IMR-90 (cell line): ENCODE measurements around the gene ARHGEF9. TPM values are rescaled to one million over a fixed set of nuclear protein-coding genes. Genes with fewer than 3 reads are reported as not detected.

Experiments
- ATAC-seq: fragments of 200-7000 bp; cut with Tn5 transposase; 2 replicates; pipeline ENCODE4 v1.9.1; 2020; ENCODE audit warnings: low read depth, mild to moderate bottlenecking, moderate library complexity
- BruUV-seq: library from RNA; stranded (reverse); fragments of 400-500 nt; replicated peaks from 2 replicates; lab custom pipeline; 2021; lab: Mats Ljungman, UMichigan
- CTCF ChIA-PET: fragments of 300-600 bp; formaldehyde crosslinking; extraction: SDS; loops from one replicate; lab custom pipeline; 2021; ENCODE audit warnings: antibody characterized with exemption; lab: Yijun Ruan, JAX
- POLR2A ChIA-PET: fragments of 300-600 bp; sonication (Branson Sonifier 250); formaldehyde crosslinking; loops from one replicate; lab custom pipeline; 2022; ENCODE audit warnings: antibody characterized with exemption; ENCODE audit not compliant: unreplicated experiment; lab: Charles Lee
- DNase-seq: peaks from one replicate; pipeline ENCODE4 v3.0.0; 2013
- H2AFZ ChIP-seq: replicated peaks from 2 replicates; pipeline ENCODE3; 2013; ENCODE audit warnings: low read length, mild to moderate bottlenecking; ENCODE audit not compliant: poor library complexity
- H2AK5ac ChIP-seq: 2 replicates; pipeline ENCODE4 v1.6.1; 2013; ENCODE audit warnings: low read depth, low read length, inconsistent platforms
- H2AK9ac ChIP-seq: replicated peaks from 2 replicates; pipeline ENCODE3; 2013; ENCODE audit warnings: mild to moderate bottlenecking, low read depth, low read length, moderate library complexity; ENCODE audit not compliant: poor library complexity
- H2BK120ac ChIP-seq: 2 replicates; pipeline ENCODE4 v1.6.1; 2013; ENCODE audit warnings: low read depth, low read length, inconsistent platforms
- H2BK15ac ChIP-seq: 3 replicates; pipeline ENCODE4 v1.6.1; 2013; ENCODE audit warnings: low read depth, low read length, inconsistent platforms
- H2BK20ac ChIP-seq: 2 replicates; pipeline ENCODE4 v1.6.1; 2013; ENCODE audit warnings: low read depth, mild to moderate bottlenecking, inconsistent platforms, low read length, moderate library complexity
- H2BK5ac ChIP-seq: 2 replicates; pipeline ENCODE4 v1.6.1; 2013; ENCODE audit warnings: mild to moderate bottlenecking, low read depth, low read length, inconsistent platforms; ENCODE audit not compliant: poor library complexity, severe bottlenecking
- H3K14ac ChIP-seq: replicated peaks from 2 replicates; pipeline ENCODE4 v1.6.1; 2013; ENCODE audit warnings: low read depth, low read length, inconsistent platforms
- H3K18ac ChIP-seq: 2 replicates; pipeline ENCODE4 v1.6.1; 2013; ENCODE audit warnings: low read depth, low read length, control low read depth
- H3K23ac ChIP-seq: 2 replicates; pipeline ENCODE4 v1.6.1; 2013; ENCODE audit warnings: low read depth, low read length, inconsistent platforms
- H3K27ac ChIP-seq: 2 replicates; pipeline ENCODE4 v1.5.1; 2013; ENCODE audit warnings: mild to moderate bottlenecking, control low read depth, low read length; ENCODE audit not compliant: insufficient read depth
- H3K27me3 ChIP-seq: 2 replicates; pipeline ENCODE4 v1.6.1; 2013; ENCODE audit warnings: low read length; ENCODE audit not compliant: control insufficient read depth, insufficient read depth
- H3K36me3 ChIP-seq: 2 replicates; pipeline ENCODE4 v1.6.1; 2013; ENCODE audit warnings: low read length, mixed read lengths; ENCODE audit not compliant: control insufficient read depth, insufficient read depth
- H3K4ac ChIP-seq: 2 replicates; pipeline ENCODE4 v1.6.1; 2013; ENCODE audit warnings: low read depth, low read length, inconsistent platforms
- H3K4me1 ChIP-seq: 2 replicates; pipeline ENCODE4 v1.6.1; 2013; ENCODE audit warnings: low read length, mixed read lengths; ENCODE audit not compliant: control insufficient read depth, insufficient read depth
- H3K4me2 ChIP-seq: 2 replicates; pipeline ENCODE4 v1.6.1; 2013; ENCODE audit warnings: low read depth, mild to moderate bottlenecking, control low read depth, low read length, moderate library complexity
- H3K4me3 ChIP-seq: 2 replicates; pipeline ENCODE4 v1.5.1; 2013; ENCODE audit warnings: low read depth, mild to moderate bottlenecking, control low read depth, low read length, moderate library complexity; ENCODE audit not compliant: insufficient read depth
- H3K56ac ChIP-seq: 2 replicates; pipeline ENCODE4 v1.6.1; 2013; ENCODE audit warnings: low read length, inconsistent platforms; ENCODE audit not compliant: insufficient read depth; ENCODE audit errors: extremely low read depth
- H3K79me1 ChIP-seq, 2 experiments: 2 replicates each; pipeline ENCODE4 v1.6.1; 2013; ENCODE audit warnings: low read length in 2 of 2, inconsistent platforms in 1 of 2, low read depth in 1 of 2
- H3K9ac ChIP-seq: 2 replicates; pipeline ENCODE4 v1.6.1; 2013; ENCODE audit warnings: low read depth, low read length, control low read depth
- H3K9me1 ChIP-seq: 2 replicates; pipeline ENCODE4 v1.6.1; 2013; ENCODE audit warnings: low read length, inconsistent platforms; ENCODE audit not compliant: insufficient read depth
- H3K9me3 ChIP-seq: 2 replicates; pipeline ENCODE4 v1.6.1; 2013; ENCODE audit warnings: low read length; ENCODE audit not compliant: control insufficient read depth, insufficient read depth
- H4K20me1 ChIP-seq: 2 replicates; pipeline ENCODE4 v1.6.1; 2013; ENCODE audit warnings: low read length, inconsistent platforms; ENCODE audit not compliant: insufficient read depth
- H4K5ac ChIP-seq: 2 replicates; pipeline ENCODE4 v1.6.1; 2013; ENCODE audit warnings: mild to moderate bottlenecking, low read depth, low read length, control low read depth
- H4K8ac ChIP-seq, 2 experiments: 2 replicates each; pipeline ENCODE4 v1.6.1; 2013; ENCODE audit warnings: low read depth in 2 of 2, low read length in 2 of 2, control low read depth in 1 of 2, inconsistent platforms in 1 of 2
- H4K91ac ChIP-seq: 2 replicates; pipeline ENCODE4 v1.6.1; 2013; ENCODE audit warnings: low read depth, low read length, inconsistent platforms; ENCODE audit not compliant: insufficient read depth
- FOS ChIP-seq: fragments of 150-350 bp; IDR thresholded peaks from 2 replicates; pipeline ENCODE4 v1.6.1; 2016; ENCODE audit warnings: low read depth, low read length
- RFX5 ChIP-seq: IDR thresholded peaks from 2 replicates; pipeline ENCODE4 v1.8.0; 2012; ENCODE audit warnings: low read depth, mild to moderate bottlenecking, low read length, moderate library complexity
- WGBS, 2 experiments: methylation state at CpG; one replicate each; pipeline versions ENCODE4 v1.1.5 to v1.1.7; 2013; ENCODE audit warnings: missing lambda C conversion rate in 2 of 2; ENCODE audit not compliant: insufficient read length in 1 of 2; ENCODE audit errors: extremely low coverage in 2 of 2; 5-methylcytosine and 5-hydroxymethylcytosine counted together
- dilution Hi-C: fragments of 300-500 bp; cut with HindIII; formaldehyde crosslinking; loops from one replicate; pipeline ENCODE4 v1.14.3; 2018; ENCODE audit warnings: low sequenced_read_pairs; ENCODE audit not compliant: unreplicated experiment
- in situ Hi-C: fragments of 300-500 bp; cut with MboI; formaldehyde crosslinking; loops from 3 replicates; pipeline ENCODE4 v1.14.3; 2019; ENCODE audit warnings: low sequenced_read_pairs, inconsistent platforms, mixed read lengths
- intact Hi-C: fragments of 100-400 bp; cut with micrococcal nuclease; formaldehyde crosslinking; loops from 2 replicates; pipeline ENCODE4 v1.10.0; 2022
- polyA plus RNA-seq, 3 experiments: library from polyadenylated mRNA; depleted of rRNA; stranded (reverse); fragments of >200 nt; gene quantifications; 2 replicates each; pipeline ENCODE4 v1.2.3, GENCODE V29; 2012; ENCODE audit warnings: low replicate concordance in 1 of 3
- total RNA-seq: library from RNA; depleted of rRNA; stranded (reverse); fragments of >200 nt; gene quantifications from 2 replicates; pipeline ENCODE4 v1.2.3, GENCODE V29; 2012

ARHGEF9 gene
- total and polyA plus RNA-seq, 2 of the 4 experiments (the other 2 are of a cell fraction) = 7.1 to 11.8 TPM

- no peak overlapping the region for H2BK120ac ChIP-seq
- H2BK20ac ChIP-seq = no peak overlapping the region
- H3K27ac ChIP-seq = no peak overlapping the region
- no peak overlapping the region for H4K91ac ChIP-seq
- ChIA-PET CTCF (no interaction called here), POLR2A (no interaction called here)
- no peak overlapping the region for H3K56ac ChIP-seq
- no peak overlapping the region for H3K18ac ChIP-seq
- no peak overlapping the region for H3K4ac ChIP-seq
- H3K4me2 ChIP-seq = no peak overlapping the region
- H3K14ac ChIP-seq = no peak overlapping the region
- dilution Hi-C loops (no loop called here), intact Hi-C loops (loop anchor here (10.0 kb wide), 1 partner anchor 84 kb away; no protein-coding TSS in a partner anchor), in situ Hi-C loops (no loop called here)
- TF ChIP-seq FOS (no peak), RFX5 (no peak)
- no peak for ATAC-seq
- H3K36me3 ChIP-seq = no peaks in the 10 kb centered on the region
- H4K8ac ChIP-seq = no peak overlapping the region
- peaks cover 2% of the 10 kb centered on the region; the same call in 1 of the 2 replicates for H3K4me1 ChIP-seq
- no peak overlapping the region for H3K4me3 ChIP-seq
- no TSS peak for BruUV-seq
- no peak overlapping the region for H3K9ac ChIP-seq
- H2AFZ ChIP-seq = no peak overlapping the region
- H3K79me1 ChIP-seq = no peaks in the 10 kb centered on the region
- H4K20me1 ChIP-seq = no peaks in the 10 kb centered on the region
- H3K27me3 ChIP-seq = peaks cover 3% of the 10 kb centered on the region; the same call in 1 of the 2 replicates
- H2BK5ac ChIP-seq = no peak overlapping the region
- no peak overlapping the region for H2AK9ac ChIP-seq
- peak; percentile 6 for DNase-seq
- no peak overlapping the region for H2AK5ac ChIP-seq
- H4K5ac ChIP-seq = no peak overlapping the region
- 60% methylated on average over 1 of the region's 1 CpG; no CpG with 5 or more reads in 1 of the 2 experiments for whole genome bisulfite sequencing, 2 experiments
- H2BK15ac ChIP-seq = no peak overlapping the region
- no peaks in the 10 kb centered on the region for H3K9me3 ChIP-seq
- no peaks in the 10 kb centered on the region for H3K9me1 ChIP-seq
- H3K23ac ChIP-seq = no peak overlapping the region
Observed at GRCh38 chrX:63738696-63739095, 46.3 kb downstream of the ARHGEF9 start.
